Esophagus mucosa (tissue), 1 donor: Measurements from ENCODE around the gene AK9. TPM values are rescaled to one million over a fixed set of nuclear protein-coding genes. Genes with fewer than 3 reads are reported as not detected.
"Not testable (repeated sequence)": the region's sequence is repeated elsewhere in the genome, so short reads cannot be mapped to it uniquely, and the experiment has no call there.

Experiments used
- ATAC-seq: fragments of 200-7000 bp; cut with Tn5 transposase; one replicate; pipeline ENCODE4 v1.9.1; 2020
- total RNA-seq: library from RNA; stranded (reverse); gene quantifications from one replicate; pipeline ENCODE4 v1.2.4, GENCODE V29; 2023
- donor health status: DM: yes; HTN: yes; CAD: no.

The AK9 gene
- total RNA-seq, 1 donor from 2014 or later = 2.1 TPM

DNA sequence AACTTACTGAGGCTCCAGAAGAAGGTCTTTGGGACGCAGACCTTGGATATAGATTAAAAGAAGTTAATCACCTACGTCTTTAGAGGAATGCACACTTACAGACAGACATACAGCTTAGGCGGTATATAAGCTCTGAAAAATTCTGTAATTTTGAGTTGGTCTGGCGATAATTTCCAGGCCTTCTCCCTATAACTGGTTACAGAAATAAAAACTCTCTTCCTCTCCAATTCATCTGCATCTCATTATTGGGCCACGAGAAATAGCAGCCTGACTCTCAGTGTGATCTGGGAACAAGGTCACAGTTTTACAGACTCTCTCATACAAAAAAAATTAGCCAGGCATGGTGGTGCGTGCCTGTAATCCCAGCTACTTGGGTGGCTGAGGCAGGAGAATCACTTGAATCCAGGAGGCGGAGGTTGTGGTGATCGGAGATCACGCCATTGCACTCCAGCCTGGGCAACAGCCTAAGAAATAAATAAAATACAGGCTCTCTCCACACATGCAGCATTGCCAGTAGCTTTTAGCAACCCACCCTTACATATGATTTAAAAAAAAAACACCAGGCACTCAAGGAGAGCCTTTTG is 212.7 kb downstream of the AK9 start:
- no peak for ATAC-seq

DNA sequence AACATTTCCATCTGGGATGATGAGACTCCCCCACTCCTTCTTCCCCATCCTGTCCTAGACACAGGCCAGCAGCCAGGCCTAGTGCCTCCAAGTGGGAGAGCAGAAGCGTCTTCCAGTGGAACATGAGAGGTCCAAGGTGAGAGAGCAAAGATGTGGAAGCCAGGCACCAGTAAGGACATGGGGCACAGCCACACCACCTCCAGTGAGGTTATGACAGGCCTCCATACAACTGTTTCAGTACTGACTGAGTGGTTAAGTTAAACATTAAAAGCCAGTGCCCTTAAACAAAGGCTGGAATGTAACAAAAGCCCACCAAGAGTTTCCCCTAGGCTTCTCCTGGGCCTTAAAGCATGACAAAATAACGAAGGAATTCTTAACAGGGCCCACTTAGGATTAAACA is 213.3 kb downstream of the AK9 start:
- ATAC-seq = no peak

DNA sequence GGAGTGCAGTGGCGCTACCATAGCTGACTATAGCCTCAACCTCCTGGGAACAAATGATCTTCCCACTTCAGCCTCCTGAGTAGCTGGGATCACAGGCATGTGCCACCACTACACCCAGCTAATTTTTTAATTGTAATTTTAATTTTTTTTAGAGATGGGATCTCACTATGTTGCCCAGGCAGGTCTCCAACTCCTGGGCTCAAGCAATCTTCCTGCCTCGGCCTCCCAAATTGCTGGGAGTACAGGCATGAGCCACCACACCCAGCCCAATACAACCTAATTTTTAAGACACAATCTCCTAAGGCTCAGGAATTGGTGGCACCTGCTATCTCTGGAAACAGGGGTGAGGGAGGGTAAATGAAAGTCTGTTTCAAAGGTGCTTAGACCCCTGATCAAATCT is 213.8 kb downstream of the AK9 start:
- ATAC-seq = no peak

DNA sequence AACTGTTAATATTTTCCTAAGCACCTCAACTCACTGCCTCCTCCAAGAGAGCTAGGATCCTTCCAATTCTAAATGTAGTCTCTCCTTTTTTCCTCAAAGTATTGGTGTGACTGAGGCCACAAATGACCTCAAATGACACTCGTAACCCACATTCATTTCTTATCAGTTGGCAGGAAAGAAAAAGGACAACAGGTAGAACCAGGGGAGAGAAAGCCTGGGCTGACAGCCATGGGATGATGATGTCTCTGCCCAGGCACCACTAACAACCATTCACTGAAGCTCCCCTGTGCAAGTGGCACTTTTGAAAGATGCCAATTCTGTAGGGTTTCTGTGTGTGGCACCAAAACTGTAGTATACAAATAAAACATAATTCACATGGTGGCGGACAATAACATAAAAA is 215.4 kb downstream of the AK9 start:
- no peak for ATAC-seq

DNA sequence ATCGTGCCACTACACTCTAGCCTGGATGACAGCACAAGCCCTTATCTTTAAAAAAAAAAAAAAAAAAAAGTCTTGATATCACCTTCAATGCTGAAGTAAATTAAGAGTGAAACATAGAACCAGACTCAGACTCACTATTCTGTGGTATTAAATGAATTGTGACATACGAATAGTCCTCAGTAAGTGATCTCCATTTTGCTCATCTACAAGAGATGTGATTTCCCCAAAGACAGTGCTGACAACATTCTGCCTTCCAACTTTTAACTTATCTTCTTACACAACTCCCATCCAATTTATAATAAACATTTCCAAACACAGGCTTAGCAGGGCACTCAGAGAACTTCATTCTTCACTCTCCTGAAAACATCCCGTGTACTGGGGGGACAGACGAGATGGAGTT is 216.0 kb downstream of the AK9 start:
- no peak for ATAC-seq

DNA sequence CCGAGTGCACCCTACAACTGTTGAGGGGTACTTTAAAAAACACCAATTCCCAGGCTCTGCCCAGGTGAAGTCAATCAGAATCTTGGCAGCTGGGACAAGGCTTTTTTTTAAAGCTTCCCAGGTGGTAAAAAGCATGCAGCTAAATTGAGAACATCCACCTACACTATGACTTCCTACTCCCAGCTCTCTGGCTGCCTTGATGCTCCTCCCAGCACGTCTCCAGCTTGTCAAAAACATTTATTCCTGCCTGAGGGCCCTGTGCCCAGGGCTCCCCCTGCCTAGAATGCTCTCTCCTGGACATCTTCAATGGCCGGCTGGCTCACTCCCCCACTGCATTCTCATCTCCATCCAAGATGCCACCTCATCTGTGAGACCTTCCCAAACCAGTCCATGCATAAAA is 217.9 kb downstream of the AK9 start:
- no peak for ATAC-seq

DNA sequence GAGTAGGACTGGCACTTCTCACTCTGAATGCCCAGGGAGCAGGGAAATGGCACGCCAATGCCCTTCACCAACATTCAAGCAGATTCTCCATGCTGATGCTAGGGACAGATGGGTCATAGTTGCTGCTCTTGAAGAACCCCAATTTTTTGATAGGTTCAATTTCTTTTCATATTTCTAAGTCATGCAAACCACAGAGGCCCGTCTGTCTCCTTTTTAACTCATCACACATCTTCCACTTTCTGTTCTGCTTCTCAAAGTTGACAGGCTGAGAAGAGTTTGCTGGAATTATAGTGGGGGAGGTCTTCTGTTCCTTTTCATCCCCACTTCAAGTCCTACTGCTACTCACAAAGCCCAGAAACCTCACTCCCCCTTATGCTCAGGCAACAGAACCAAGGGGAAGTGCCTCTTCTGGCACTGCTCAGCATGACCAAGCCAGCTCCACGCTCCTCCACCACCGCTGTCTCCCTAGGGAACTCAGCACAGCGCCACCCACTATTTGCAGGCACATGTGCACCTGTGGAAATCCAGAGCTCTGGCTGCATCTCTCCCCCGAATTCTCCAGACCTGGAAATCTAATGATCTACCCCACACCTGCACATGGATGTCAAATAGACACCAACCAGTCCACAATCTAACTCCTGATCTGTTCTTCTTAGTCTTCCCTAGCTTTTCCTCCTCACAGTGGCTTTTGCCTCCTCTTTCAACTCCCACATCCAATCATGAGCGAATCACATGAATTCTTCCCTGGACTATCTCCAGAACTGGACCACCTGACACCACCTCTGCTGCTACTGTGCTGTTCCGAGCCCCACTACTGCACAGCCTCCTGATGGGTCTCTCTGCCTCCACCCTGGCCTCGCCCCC is 218.6 kb downstream of the AK9 start:
- ATAC-seq = no peak

DNA sequence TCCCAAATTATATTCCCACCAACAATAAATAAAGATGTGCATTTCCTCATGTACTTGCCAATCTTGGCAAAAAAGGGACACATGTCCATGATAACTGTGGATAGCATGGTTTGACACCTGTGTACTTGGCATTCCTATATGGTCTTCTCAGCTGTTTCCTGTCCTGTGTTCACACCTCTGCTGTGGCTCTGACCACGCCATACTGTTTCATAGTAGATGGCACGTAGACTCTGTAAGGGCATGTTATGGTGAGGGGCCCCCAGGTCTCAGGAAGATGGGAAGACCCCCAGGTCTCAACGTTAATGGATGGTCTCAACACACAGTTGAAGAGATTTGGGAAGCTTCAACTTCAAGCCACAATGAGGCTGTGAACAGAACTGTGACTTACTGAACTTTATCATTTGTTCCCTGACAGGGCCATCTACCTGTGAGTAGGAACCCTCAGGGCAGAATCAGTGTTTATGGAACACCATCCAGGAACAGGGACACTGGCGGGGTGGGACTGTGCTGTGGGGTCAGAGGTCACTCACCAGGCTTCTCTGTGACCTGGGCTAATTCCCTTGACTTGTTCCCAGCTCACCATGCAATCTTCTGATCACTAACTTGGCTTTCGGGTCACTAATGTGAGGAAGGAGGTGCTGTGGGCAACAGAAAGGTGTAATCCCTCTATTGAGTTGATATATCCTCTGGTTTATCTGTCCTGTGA is 219.7 kb downstream of the AK9 start:
- peak; percentile 11 for ATAC-seq

DNA sequence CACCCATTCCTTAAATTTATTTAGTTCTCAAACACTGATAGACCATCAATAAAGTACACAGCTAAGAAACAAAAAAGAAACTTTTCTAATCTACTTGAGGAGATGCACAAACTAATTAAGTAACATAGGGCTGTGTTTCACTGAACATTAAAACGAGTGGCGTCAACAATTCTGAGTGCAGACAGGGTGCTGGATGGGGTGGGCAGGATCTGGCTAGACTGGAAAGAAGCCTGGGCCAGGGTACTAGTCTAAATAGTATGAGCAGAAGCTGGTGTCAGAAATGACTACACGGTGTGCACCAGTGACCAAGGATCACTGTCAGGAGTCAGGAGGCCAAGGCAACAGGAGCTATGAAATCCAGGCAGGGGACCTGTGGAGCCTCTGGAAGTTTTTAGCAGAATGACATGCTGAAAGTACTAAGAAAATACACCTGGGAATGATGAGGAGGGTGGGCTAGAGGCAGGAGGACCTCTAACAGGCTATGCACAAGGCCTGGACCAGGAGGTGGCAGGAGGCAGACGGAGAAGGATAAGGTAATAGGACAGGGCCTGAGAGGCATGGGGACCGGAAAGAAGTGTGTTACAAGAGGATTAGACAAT is 221.3 kb downstream of the AK9 start:
- ATAC-seq = no peak

DNA sequence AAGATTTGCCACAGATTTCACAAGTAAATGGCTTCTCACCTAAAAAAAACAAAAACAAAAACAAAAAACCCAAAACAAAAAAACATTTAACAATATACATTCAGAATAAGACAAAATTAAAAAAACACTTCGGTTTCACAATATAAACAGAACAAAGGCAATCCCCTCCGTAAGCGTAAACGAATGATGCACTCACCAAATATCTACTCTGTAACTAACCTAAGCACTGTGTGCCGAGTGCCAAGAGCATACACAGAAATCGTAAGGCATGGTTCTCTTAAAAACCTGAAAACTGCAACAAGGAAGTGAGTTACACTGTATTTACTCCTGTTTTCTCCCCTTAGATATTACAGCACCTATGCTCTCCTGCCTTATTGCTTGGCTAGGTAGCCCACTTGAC is 223.3 kb downstream of the AK9 start:
- no peak for ATAC-seq

DNA sequence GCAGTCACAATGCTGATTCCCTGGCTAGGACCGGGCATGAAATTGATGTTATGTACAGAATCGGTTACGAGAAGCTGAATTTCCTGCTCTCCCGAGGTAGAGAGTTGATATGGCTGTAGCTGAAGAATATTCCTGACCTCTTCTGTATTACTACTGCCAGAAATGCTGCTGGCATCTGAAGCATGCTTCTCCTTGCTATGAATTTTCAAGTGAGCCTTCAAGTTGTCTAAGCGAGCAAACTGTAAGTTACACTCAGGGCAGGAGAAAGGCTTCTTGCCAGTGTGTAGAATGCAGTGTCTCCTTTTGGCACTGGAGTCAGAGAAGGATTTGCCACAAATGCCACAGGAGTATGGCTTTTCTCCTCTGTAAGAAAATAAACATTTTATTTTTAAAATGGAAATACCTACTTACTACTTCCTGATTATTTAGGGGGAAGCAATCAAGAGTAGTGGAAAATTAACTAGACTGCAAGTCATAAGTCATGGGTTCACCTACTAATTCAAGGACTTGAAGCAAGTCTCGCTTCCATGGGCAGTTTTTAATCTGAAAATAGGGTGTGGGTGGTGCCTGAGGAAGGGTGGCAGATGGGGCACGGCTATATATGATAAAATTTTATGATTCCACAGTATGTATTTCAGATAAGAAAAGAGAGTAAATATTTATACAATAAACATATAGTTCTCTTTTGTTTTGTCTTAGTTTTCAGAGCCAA is 224.6 kb downstream of the AK9 start:
- no peak for ATAC-seq

DNA sequence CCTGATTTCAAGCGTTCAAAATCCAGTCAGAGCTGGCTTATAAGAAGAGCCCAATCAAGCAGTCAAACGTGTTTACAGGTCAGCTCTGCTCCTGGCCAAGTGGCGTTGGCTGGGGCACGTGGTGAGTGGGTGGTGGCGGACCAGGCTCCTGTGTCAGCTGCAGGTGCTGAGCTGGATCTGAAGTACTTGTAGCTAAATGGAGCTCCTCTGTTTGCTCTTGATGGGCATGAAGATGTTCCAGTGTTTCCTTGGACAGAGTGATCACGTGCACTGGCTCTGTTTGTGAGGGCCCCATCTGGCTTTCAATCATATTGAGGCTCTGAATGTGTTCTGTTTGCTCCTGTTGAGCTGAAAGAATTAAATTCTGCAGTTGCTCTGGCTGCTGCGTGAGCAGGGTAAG is 225.2 kb downstream of the AK9 start:
- ATAC-seq = no peak

DNA sequence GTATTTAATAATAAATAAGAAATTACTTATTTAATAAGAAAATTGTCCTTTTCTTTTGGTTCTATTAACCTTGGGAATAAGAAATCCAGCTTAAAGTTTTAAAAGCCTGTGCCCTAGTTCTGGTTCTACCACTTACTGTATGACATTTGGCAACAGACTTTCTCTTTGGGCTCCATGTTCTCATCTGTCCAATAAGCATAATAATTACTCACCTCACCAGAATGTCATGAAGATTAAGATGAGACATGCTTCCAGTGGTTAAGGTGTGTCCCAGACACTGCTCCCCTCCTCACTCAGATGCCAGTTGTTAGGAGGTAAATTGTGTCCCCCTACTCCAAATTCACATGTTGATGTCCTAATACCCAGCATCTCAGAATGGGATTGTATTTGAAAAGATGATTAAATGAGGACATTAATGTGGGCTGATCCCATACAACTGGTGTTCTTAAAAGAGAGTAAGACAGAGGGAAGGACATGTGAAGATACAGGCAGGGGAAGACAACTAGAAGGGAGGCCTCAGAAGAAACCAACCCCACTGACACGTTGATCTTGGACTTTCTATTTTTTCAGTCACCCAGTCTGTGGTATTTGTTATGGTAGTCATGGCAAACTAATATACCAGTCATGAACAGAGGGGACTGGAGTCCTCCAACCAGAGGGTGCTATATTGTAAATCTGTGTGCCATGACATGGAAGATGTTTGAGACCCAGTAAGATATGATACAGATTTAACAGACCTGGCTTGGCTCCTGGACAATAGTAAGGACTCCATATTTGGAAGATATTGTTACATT is 229.1 kb downstream of the AK9 start:
- peak; percentile 91 for ATAC-seq

DNA sequence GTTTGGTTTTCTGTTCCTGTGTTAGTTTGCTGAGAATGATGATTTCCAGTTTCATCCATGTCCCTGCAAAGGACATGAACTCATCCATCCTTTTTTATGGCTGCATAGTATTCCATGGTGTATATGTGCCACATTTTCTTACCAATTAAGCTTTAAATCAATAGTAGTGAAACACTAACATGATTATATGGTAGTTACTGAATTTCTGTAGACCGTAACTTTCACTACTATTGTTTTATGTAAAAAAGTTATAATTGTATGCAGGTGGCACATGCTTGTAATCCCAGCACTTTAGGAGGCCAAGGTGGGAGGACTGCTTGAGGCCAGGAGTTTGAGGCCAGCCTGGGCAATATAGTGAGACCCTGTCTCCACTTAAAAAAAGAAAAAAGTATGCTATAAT is 229.8 kb downstream of the AK9 start:
- ATAC-seq = not testable (repeated sequence)

DNA sequence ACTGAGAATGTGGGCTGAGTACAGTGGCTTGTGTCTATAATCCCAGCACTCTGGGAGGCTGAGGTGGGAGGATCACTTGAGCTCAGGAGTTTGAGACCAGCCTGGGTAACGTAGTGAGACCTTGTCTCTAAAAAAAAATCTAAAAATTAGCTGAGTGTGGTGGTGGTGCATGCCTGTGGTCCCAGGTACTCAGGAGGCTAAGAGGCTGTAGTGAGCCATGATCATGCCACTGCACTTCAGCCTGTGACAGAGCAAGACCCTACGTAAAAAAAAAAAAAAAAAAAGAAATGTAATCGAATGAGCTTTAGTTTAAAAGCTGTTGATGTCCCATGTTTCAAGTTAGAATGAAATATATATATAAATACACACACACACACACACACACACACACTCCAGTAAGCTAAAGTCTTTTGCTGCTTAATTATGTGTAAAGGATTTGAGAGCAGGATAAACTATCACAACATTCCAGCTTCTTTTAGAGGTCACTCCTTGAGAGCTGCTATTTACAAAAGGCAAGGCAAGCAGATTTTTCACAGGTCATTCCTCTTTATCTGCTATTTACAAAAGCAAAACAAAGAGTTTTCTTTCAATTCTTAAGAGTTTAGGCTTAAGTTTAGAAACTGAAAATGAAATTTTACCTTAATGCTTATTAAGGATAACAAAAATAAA is 230.7 kb downstream of the AK9 start:
- ATAC-seq = no peak

DNA sequence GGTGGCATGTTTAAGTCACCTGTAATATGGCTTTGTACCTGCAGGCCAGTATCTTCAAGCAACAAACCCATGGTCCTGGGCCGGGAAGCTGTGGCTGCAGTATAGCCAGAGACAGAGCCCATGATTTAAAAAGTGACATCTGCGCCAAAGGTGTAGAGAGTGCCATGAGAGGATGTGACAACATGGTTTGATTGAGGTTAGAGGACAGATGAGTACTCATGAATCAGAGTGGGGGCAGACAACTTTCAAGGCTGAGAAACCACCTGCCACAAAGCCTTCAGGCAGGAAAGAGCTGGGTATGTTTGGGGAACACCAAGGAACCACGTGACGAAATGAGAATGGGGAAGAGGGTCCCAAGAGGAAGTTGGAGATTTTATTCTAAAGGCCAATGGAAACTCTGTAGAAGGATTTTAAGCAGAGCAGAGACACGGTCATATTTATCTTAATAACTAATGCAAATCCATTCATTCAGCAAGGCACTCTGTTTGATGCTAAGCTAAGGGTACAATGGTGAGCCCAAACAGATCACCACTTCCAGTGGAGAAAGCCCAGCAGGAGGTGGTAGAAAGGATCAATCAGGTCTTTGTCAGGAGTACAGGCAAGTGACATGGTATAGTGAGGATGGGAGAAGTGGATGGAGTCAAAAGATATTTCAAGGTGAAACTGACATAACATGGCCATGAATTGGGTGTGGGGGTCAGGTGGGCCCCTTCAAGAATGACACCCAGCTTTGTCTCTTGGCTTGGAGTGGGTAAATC is 232.0 kb downstream of the AK9 start:
- ATAC-seq = no peak

DNA sequence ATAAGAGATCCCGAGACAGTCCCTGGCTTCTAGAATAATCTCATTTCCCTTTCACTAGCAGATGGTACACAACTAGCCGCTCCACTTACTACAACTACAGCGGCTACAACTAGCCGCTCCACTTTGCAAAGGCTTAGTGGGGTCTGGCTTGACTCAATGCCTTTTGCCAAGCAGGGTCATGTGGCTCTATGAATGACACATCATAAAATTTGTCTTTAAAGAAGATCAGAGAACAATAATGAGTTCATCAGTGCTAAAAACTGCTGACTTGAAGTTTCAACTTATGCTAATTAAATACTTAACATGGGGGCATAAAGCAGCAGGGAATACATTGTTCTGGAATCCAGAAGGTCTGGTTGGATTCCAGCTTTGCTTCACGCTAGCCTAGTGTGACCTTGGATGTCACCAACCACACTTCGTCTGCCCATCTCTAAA is 233.4 kb downstream of the AK9 start:
- no peak for ATAC-seq

DNA sequence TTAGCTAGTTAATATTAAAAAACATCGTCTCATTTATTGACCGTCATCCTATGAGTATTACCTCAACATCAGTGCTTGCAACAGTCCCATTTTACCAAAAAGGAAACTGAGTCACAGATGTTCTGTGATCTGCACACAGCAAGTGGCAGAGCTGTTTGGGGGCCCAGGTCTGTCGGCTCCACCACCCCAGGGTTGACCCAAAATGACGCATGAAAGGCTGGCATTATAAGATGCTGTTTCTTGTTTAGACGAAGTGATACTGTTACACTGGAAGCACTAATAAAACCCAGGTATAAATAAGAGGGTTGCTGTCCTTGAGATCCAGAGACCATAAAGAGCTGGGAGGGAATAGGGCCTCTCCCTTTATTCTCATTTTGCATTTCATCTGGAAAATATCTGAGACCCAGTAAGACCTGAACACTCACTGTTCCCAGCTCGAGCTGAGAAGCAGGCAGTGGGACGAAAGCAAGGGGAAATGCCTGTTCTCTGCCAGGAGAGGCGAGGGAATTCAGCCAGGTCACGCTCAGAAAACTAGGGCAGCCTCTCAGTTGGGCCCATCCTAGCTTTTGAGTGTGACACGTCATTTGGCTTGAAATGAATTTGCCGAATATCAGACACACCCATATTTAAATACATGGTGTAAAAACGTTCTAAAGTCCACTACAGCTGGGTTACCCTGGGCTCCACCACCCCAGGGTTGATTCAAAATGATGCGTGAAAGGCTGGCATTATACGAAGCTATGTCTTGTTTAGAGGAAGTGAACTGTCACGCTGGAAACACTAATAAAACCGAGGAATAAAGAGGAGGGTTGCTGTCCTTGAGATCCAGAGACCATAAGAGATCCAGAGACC is 234.1 kb downstream of the AK9 start:
- ATAC-seq = peak; percentile 27

DNA sequence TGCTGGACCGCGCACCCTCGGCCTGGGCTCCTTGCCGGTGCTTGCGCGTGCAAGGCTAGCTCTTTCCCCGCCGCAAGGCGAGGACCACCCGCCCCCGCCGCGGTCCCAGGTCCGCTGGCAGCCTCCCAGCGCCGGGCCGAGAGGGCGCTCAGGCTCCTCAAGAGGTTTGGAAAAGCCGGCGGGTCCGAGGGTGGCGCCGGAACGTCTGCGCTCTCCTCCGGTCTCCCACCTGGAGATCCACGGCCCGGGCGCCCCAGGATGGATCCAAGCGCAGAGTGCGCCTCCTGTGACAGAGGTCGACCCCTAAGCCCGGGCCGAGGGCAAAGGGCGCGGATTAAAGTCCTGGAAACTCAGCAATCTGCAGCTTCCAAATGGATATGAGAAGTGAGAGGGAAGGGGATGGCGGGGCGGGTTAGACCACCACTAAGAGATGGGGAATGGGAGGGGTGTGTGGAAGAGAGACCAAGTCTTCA is 234.9 kb downstream of the AK9 start:
- ATAC-seq = peak; percentile 3
